H1 (cell line): Measurements from ENCODE around the gene PLOD1. TPM values are rescaled to one million over a fixed set of nuclear protein-coding genes. Genes with fewer than 3 reads are reported as not detected.

Experiments
- CTCF ChIA-PET: fragments of 300-600 bp; sonication (Branson Sonifier 250); formaldehyde crosslinking; loops from one replicate; lab custom pipeline; 2021; ENCODE audit not compliant: partially characterized antibody; lab: Charles Lee
- POLR2A ChIA-PET: fragments of 300-600 bp; sonication (Branson Sonifier 250); formaldehyde crosslinking; loops from one replicate; lab custom pipeline; 2021; ENCODE audit warnings: inconsistent platforms; ENCODE audit not compliant: partially characterized antibody; lab: Charles Lee
- DNase-seq, 2 experiments: peaks; one replicate each; pipeline versions ENCODE4 v3.0.0 to v3.0.0-alpha.2; 2010 to 2022; ENCODE audit warnings: low spot score in 2 of 2, low read depth in 1 of 2, mixed read lengths in 1 of 2
- FAIRE-seq: peaks from 2 replicates; lab custom pipeline; 2011; peaks lifted over from hg19 to GRCh38; lab: Jason Lieb, UNC
- H2AFZ ChIP-seq: 2 replicates; pipeline ENCODE4 v1.8.1; 2012; ENCODE audit warnings: low read length, inconsistent platforms
- H2AK5ac ChIP-seq: 2 replicates; pipeline ENCODE4 v1.6.1; 2013; ENCODE audit warnings: low read depth, low read length
- H2BK120ac ChIP-seq: replicated peaks from 2 replicates; pipeline ENCODE3; 2013; ENCODE audit warnings: low read depth, low read length, inconsistent platforms
- H2BK12ac ChIP-seq: 2 replicates; pipeline ENCODE4 v1.6.1; 2013; ENCODE audit warnings: low read depth, low read length
- H2BK15ac ChIP-seq: 2 replicates; pipeline ENCODE4 v1.6.1; 2013; ENCODE audit warnings: low read length
- H2BK20ac ChIP-seq: 2 replicates; pipeline ENCODE4 v1.6.1; 2013; ENCODE audit warnings: low read length
- H2BK5ac ChIP-seq: 2 replicates; pipeline ENCODE4 v1.6.1; 2013; ENCODE audit warnings: low read depth, low read length
- H3K14ac ChIP-seq: 2 replicates; pipeline ENCODE4 v1.6.1; 2013; ENCODE audit warnings: inconsistent platforms; ENCODE audit not compliant: insufficient read length
- H3K18ac ChIP-seq: 2 replicates; pipeline ENCODE4 v1.6.1; 2013; ENCODE audit warnings: low read length; ENCODE audit errors: extremely low read depth
- H3K23ac ChIP-seq: 2 replicates; pipeline ENCODE4 v1.6.1; 2013; ENCODE audit warnings: inconsistent platforms; ENCODE audit not compliant: insufficient read length
- H3K23me2 ChIP-seq: 2 replicates; pipeline ENCODE4 v1.6.1; 2013; ENCODE audit warnings: low read depth, low read length
- H3K27ac ChIP-seq: 2 replicates; pipeline ENCODE4 v1.6.1; 2011; ENCODE audit warnings: low read depth, low read length, inconsistent platforms
- H3K27me3 ChIP-seq, 4 experiments: replicated peaks in 1 of 4; 1 replicate in 1 of 4; 2 replicates in 3 of 4; pipeline versions ENCODE4 v1.6.1 to v1.8.1; 2011 to 2013; ENCODE audit warnings: low read length in 3 of 4, mild to moderate bottlenecking in 3 of 4, inconsistent platforms in 2 of 4, mixed read lengths in 2 of 4, moderate library complexity in 1 of 4; ENCODE audit not compliant: control insufficient read depth in 3 of 4, insufficient read depth in 3 of 4; ENCODE audit errors: extremely low read depth in 1 of 4
- H3K36me3 ChIP-seq, 4 experiments: 2 replicates each; pipeline versions ENCODE4 v1.6.1 to v1.8.1; 2011 to 2013; ENCODE audit warnings: mild to moderate bottlenecking in 4 of 4, low read length in 3 of 4, moderate library complexity in 2 of 4, control low read depth in 1 of 4, inconsistent platforms in 1 of 4; ENCODE audit not compliant: insufficient read depth in 4 of 4, control insufficient read depth in 2 of 4
- H3K4ac ChIP-seq: replicated peaks from 2 replicates; pipeline ENCODE3; 2013; ENCODE audit warnings: low read length, low read depth, mixed read lengths, inconsistent platforms; ENCODE audit not compliant: insufficient read length
- H3K4me1 ChIP-seq, 4 experiments: replicated peaks in 1 of 4; 1 replicate in 1 of 4; 2 replicates in 3 of 4; pipeline versions ENCODE4 v1.6.1 to v1.8.1; 2011 to 2013; ENCODE audit warnings: low read length in 3 of 4, inconsistent platforms in 2 of 4, mixed read lengths in 1 of 4; ENCODE audit not compliant: insufficient read depth in 4 of 4, control insufficient read depth in 3 of 4
- H3K4me2 ChIP-seq, 2 experiments: 2 replicates each; pipeline versions ENCODE4 v1.6.1 to v1.8.1; 2011 to 2013; ENCODE audit warnings: low read depth in 2 of 2, low read length in 2 of 2, control low read depth in 1 of 2, inconsistent platforms in 1 of 2, mild to moderate bottlenecking in 1 of 2; ENCODE audit not compliant: insufficient read depth in 1 of 2
- H3K4me3 ChIP-seq, 4 experiments: fragments of 200-600, 300-600 bp in 1 of 4; sonication (generic), shearing (Covaris generic), sonication (Bioruptor Twin) in 1 of 4; 2 replicates each; pipeline versions ENCODE4 v1.5.1 to v1.8.1; 2011 to 2016; ENCODE audit warnings: low read length in 4 of 4, low read depth in 3 of 4, control low read depth in 2 of 4, inconsistent platforms in 2 of 4, mild to moderate bottlenecking in 2 of 4, mixed read lengths in 1 of 4, moderate library complexity in 1 of 4; ENCODE audit not compliant: insufficient read depth in 2 of 4; ENCODE audit errors: extremely low read depth in 1 of 4
- H3K56ac ChIP-seq: replicated peaks from 2 replicates; pipeline ENCODE3; 2013; ENCODE audit warnings: low read depth, mild to moderate bottlenecking, mixed read lengths, low read length, inconsistent platforms; ENCODE audit not compliant: insufficient read length
- H3K79me1 ChIP-seq: 2 replicates; pipeline ENCODE4 v1.6.1; 2013; ENCODE audit warnings: low read depth, low read length, control low read depth
- H3K79me2 ChIP-seq, 2 experiments: 2 replicates each; pipeline versions ENCODE4 v1.6.1 to v1.8.1; 2012 to 2013; ENCODE audit warnings: low read length in 2 of 2, mild to moderate bottlenecking in 2 of 2, inconsistent platforms in 1 of 2; ENCODE audit not compliant: insufficient read depth in 2 of 2, control insufficient read depth in 1 of 2
- H3K9ac ChIP-seq, 4 experiments: replicated peaks in 1 of 4; 1 replicate in 1 of 4; 2 replicates in 3 of 4; pipeline versions ENCODE4 v1.6.1 to v1.8.1; 2011 to 2013; ENCODE audit warnings: low read depth in 3 of 4, low read length in 3 of 4, control low read depth in 2 of 4, mild to moderate bottlenecking in 2 of 4, moderate library complexity in 2 of 4, inconsistent platforms in 1 of 4; ENCODE audit errors: extremely low read depth in 1 of 4
- H3K9me3 ChIP-seq, 2 experiments: 2 replicates each; pipeline versions ENCODE4 v1.6.1 to v1.8.1; 2012 to 2013; ENCODE audit warnings: mild to moderate bottlenecking in 2 of 2, moderate library complexity in 2 of 2, control low read depth in 1 of 2, inconsistent platforms in 1 of 2, low read depth in 1 of 2, low read length in 1 of 2, mixed read lengths in 1 of 2; ENCODE audit not compliant: insufficient read depth in 2 of 2
- H4K20me1 ChIP-seq, 2 experiments: replicated peaks in 1 of 2; 2 replicates each; pipeline versions ENCODE3 to v1.8.1; 2011 to 2013; ENCODE audit warnings: inconsistent platforms in 2 of 2, low read length in 2 of 2, mild to moderate bottlenecking in 1 of 2; ENCODE audit not compliant: insufficient read depth in 2 of 2, control insufficient read depth in 1 of 2
- H4K5ac ChIP-seq: 2 replicates; pipeline ENCODE4 v1.6.1; 2013; ENCODE audit warnings: low read length, low read depth, mixed read lengths, inconsistent platforms; ENCODE audit not compliant: insufficient read length
- H4K8ac ChIP-seq: 2 replicates; pipeline ENCODE4 v1.8.0; 2013; ENCODE audit warnings: mild to moderate bottlenecking, moderate library complexity, low read length, inconsistent platforms; ENCODE audit not compliant: insufficient read depth; ENCODE audit errors: extremely low read depth
- H4K91ac ChIP-seq: replicated peaks from 2 replicates; pipeline ENCODE3; 2013; ENCODE audit warnings: low read length, mixed read lengths, inconsistent platforms; ENCODE audit not compliant: insufficient read length
- ASH2L ChIP-seq: fragments of 200-600, 300-600 bp; sonication (generic); IDR thresholded peaks from one replicate; pipeline ENCODE4 v1.7.1; 2017; ENCODE audit warnings: low read length
- ATF3 ChIP-seq: IDR thresholded peaks from 2 replicates; pipeline ENCODE4 v1.6.1; 2011; ENCODE audit warnings: low read depth, mild to moderate bottlenecking, low read length; ENCODE audit not compliant: insufficient read depth
- EGR1 ChIP-seq: IDR thresholded peaks from 2 replicates; pipeline ENCODE4 v1.6.1; 2011; ENCODE audit warnings: low read depth, low read length, borderline replicate concordance
- KDM5A ChIP-seq: fragments of 200-600 bp; IDR thresholded peaks from 2 replicates; pipeline ENCODE4 v1.7.1; 2012; ENCODE audit warnings: mild to moderate bottlenecking, low read length, inconsistent platforms, mixed read lengths
- POLR2A ChIP-seq, 2 experiments: IDR thresholded peaks; 1 replicate in 1 of 2; 2 replicates in 1 of 2; pipeline ENCODE4 v1.6.1; 2011; ENCODE audit warnings: low read depth in 2 of 2, low read length in 2 of 2, mild to moderate bottlenecking in 2 of 2; ENCODE audit errors: control extremely low read depth in 1 of 2
- WGBS, 2 experiments: shearing (Covaris generic) in 1 of 2; methylation state at CpG; one replicate each; pipeline versions ENCODE4 v1.1.6 to v1.1.7; 2013 to 2015; ENCODE audit warnings: low lambda C conversion rate in 2 of 2, mixed read lengths in 2 of 2, inconsistent platforms in 1 of 2, low coverage in 1 of 2, missing lambda C conversion rate in 1 of 2; ENCODE audit not compliant: insufficient replicate concordance in 2 of 2, insufficient coverage in 1 of 2, insufficient read length in 1 of 2; ENCODE audit errors: extremely low coverage in 1 of 2, missing lambda C conversion rate in 1 of 2; 5-methylcytosine and 5-hydroxymethylcytosine counted together
- polyA plus RNA-seq, 7 experiments: library from polyadenylated mRNA; depleted of rRNA in 3 of 7; stranded (reverse) in 5 of 7; unstranded in 2 of 7; fragments of >200 nt in 5 of 7; fragments of 200-250 nt in 2 of 7; gene quantifications; 1 replicate in 5 of 7; 2 replicates in 1 of 7; 4 replicates in 1 of 7; pipeline versions ENCODE4 v1.2.1 to v1.2.3, GENCODE V29; 2011 to 2013; ENCODE audit warnings: missing spikeins in 2 of 7, mixed read lengths in 2 of 7
- total RNA-seq: library from RNA; stranded (reverse); fragmentation: NEBNext Ultra II Directional; extraction: Animal tissue kit (Norgen Biotek cat#: 25700); gene quantifications from 2 replicates; pipeline ENCODE4 v1.2.1, GENCODE V29; 2021

The PLOD1 gene
- total and polyA plus RNA-seq, 2 of the 8 experiments (the other 6 are each of a cell fraction or from before 2014, with no cell fraction given): 44.9 to 51.8 TPM

DNA sequence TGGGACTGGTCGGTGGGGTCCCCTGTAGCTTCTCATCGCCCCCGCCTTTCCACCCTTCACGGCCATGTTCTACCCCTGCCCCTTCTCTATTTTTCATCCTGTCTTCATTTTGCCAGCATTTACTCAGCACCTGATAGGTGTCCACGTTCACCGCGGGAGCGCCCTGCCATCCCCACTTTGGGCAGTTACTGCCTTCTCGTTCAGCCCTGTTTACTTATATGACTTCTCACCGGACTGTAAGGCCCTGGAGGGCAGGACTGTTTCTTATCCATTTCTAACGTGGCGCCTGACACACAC lies 46.1 kb downstream of the PLOD1 start:
- H3K23ac ChIP-seq: no peak overlapping the region
- H3K36me3 ChIP-seq: peaks cover 7 to 22% (median 17%) of the 10 kb centered on the region in 4 experiments; a peak in 7 of 8 replicates
- H4K91ac ChIP-seq: peak overlapping the region; percentile 25
- H3K9ac ChIP-seq: peak overlapping the region; percentile 90 to 99 (median 90)
- H2AFZ ChIP-seq: no peak overlapping the region
- FAIRE-seq (no peak), DNase-seq (no peak)
- no peak overlapping the region for H4K5ac ChIP-seq
- H3K79me2 ChIP-seq: peaks cover under 1 to 47% of the 10 kb centered on the region in 2 experiments; a peak in 3 of 4 replicates
- peak overlapping the region; percentile 75 for H2BK5ac ChIP-seq
- H4K8ac ChIP-seq: peak overlapping the region; percentile 100; the same call in 1 of the 2 replicates
- H3K27ac ChIP-seq: peak overlapping the region; percentile 96
- peaks cover 6% of the 10 kb centered on the region for H3K79me1 ChIP-seq
- no peak overlapping the region; the same call in 1 of the 2 replicates for H3K18ac ChIP-seq
- H3K4me1 ChIP-seq: peaks cover 0 to 5% (median 2%) of the 10 kb centered on the region in 4 experiments; a peak in 3 of 7 replicates
- peaks cover 9% of the 10 kb centered on the region; the same call in 1 of the 2 replicates for H3K23me2 ChIP-seq
- no peak overlapping the region for H3K56ac ChIP-seq
- no peak overlapping the region for H2BK15ac ChIP-seq
- ChIA-PET POLR2A (interaction anchor here (0.8 to 9.9 kb wide), 26 partner anchors 9 to 175 kb away, joined by 3 to 144 read pairs (median 5); partner anchors contain the start of genes CLCN6, KIAA2013, MIIP and MTHFR), CTCF (interaction anchor here (1.5 to 3.3 kb wide), 3 partner anchors 12 to 16 kb away, joined by 4 to 21 read pairs (median 7); no protein-coding TSS in a partner anchor)
- H3K27me3 ChIP-seq: no peaks in the 10 kb centered on the region
- no peak overlapping the region for H2BK20ac ChIP-seq
- H2BK12ac ChIP-seq: peak overlapping the region; percentile 75; the same call in 1 of the 2 replicates
- 3% methylated on average over 12 of the region's 12 CpGs; no CpG with 5 or more reads in 1 of the 2 experiments for WGBS, 2 experiments
- H3K14ac ChIP-seq: no peak overlapping the region
- H3K4me2 ChIP-seq: peak overlapping the region; percentile 74 to 78
- 0 out of 2 replicates have a peak overlapping the region, but pooled peaks have one; percentile 57 for H2AK5ac ChIP-seq
- peak overlapping the region; percentile 78 to 94 (median 84) for H3K4me3 ChIP-seq
- H3K4ac ChIP-seq: no peak overlapping the region
- peaks cover 2 to 6% of the 10 kb centered on the region in 2 experiments for H4K20me1 ChIP-seq
- TF ChIP-seq ATF3: no peak
- TF ChIP-seq KDM5A: peak; percentile 77; the same call in 1 of the 2 replicates
- peak; percentile 2 for TF ChIP-seq ASH2L
- peak; percentile 56; the same call in 1 of the 2 replicates for TF ChIP-seq EGR1
- peak in 1 of 2 experiments; percentile 77; a peak in 1 of 3 replicates for TF ChIP-seq POLR2A (IDR thresholded peaks at IDR 0.05; ENCODE audit: control extremely low read depth in 1 of 2, low read depth in 2 of 2, low read length in 2 of 2)
- H3K9me3 ChIP-seq: no peaks in the 10 kb centered on the region
- H2BK120ac ChIP-seq: no peak overlapping the region
